Measurements from ENCODE around the gene CLCF1. TPM values are rescaled to one million over a fixed set of nuclear protein-coding genes. Genes with fewer than 3 reads are reported as not detected.
A peak's percentile ranks its signal among the peaks of the same experiment; 100 is the strongest.

Gene CLCF1
- total RNA-seq, 1 experiment from 2014 or later, result 4.8 TPM

GRCh38 chr11:67374571-67375281, 1.3 kb upstream of the CLCF1 start:
- DNase-seq (ENCODE audit: low read depth), result no peak

- peak; percentile 99 for DNase-seq (ENCODE audit: low read depth)
Measured at GRCh38 chr11:67373648-67374570, 511 bp upstream of the CLCF1 start.

GRCh38 chr11:67372321-67372992, 941 bp downstream of the CLCF1 start:
- DNase-seq (ENCODE audit: low read depth), result no peak

GRCh38 chr11:67371911-67372320, 1.5 kb downstream of the CLCF1 start:
- no peak for DNase-seq (ENCODE audit: low read depth)

GRCh38 chr11:67371189-67371910, 2.0 kb downstream of the CLCF1 start:
- DNase-seq (ENCODE audit: low read depth), result peak; percentile 51

GRCh38 chr11:67370351-67371076, 2.9 kb downstream of the CLCF1 start:
- no peak for DNase-seq (ENCODE audit: low read depth)

GRCh38 chr11:67369801-67370284, 3.6 kb downstream of the CLCF1 start:
- no peak for DNase-seq (ENCODE audit: low read depth)

GRCh38 chr11:67369275-67369674, 4.1 kb downstream of the CLCF1 start:
- DNase-seq (ENCODE audit: low read depth), result no peak

- no peak for DNase-seq (ENCODE audit: low read depth)
Measured at GRCh38 chr11:67368621-67369020, 4.8 kb downstream of the CLCF1 start.

- no peak for DNase-seq (ENCODE audit: low read depth)
Measured at GRCh38 chr11:67367761-67368227, 5.6 kb downstream of the CLCF1 start.

GRCh38 chr11:67366961-67367760, 6.2 kb downstream of the CLCF1 start:
- DNase-seq (ENCODE audit: low read depth), result no peak

GRCh38 chr11:67366546-67366945, 6.9 kb downstream of the CLCF1 start:
- no peak for DNase-seq (ENCODE audit: low read depth)

- no peak for DNase-seq (ENCODE audit: low read depth)
Measured at GRCh38 chr11:67365736-67366444, 7.5 kb downstream of the CLCF1 start.

- DNase-seq (ENCODE audit: low read depth), result no peak
Measured at GRCh38 chr11:67364783-67365722, 8.3 kb downstream of the CLCF1 start.

GRCh38 chr11:67364169-67364568, 9.2 kb downstream of the CLCF1 start:
- no peak for DNase-seq (ENCODE audit: low read depth)

- peak; percentile 77 for DNase-seq (ENCODE audit: low read depth)
Measured at GRCh38 chr11:67357831-67358670, 15.3 kb downstream of the CLCF1 start.

All from RPMI7951 (cell line).